ENCODE data around the gene MAD1L1.

Gene MAD1L1

GRCh38 chr7:1959305-1959704 lies 273.4 kb downstream of the MAD1L1 start:
- Histone ChIP-seq H3K4me3 (ENCODE audit: low read length) (no peak overlapping the region), H3K4me1 (ENCODE audit: control insufficient read depth, low read length) (no peaks in the 10 kb centered on the region), H3K27me3 (ENCODE audit: control insufficient read depth, low read length) (no peaks in the 10 kb centered on the region), H3K79me2 (ENCODE audit: control insufficient read depth, low read length) (no peaks in the 10 kb centered on the region), H3K36me3 (ENCODE audit: control insufficient read depth, low read length) (peaks cover 18% of the 10 kb centered on the region), H3K9me2 (replicated peaks; ENCODE audit: control insufficient read depth, low read length) (no peaks in the 10 kb centered on the region), H3K9me3 (ENCODE audit: control insufficient read depth, insufficient read depth, low read length) (no peaks in the 10 kb centered on the region), H3K27ac (ENCODE audit: low read depth, low read length) (no peak overlapping the region), H4K20me1 (ENCODE audit: control insufficient read depth, insufficient read depth, low read depth, low read length) (no peaks in the 10 kb centered on the region), H3F3A (ENCODE audit: control insufficient read depth, insufficient read depth) (no peaks in the 10 kb centered on the region), H3K4me2 (ENCODE audit: low read length) (no peak overlapping the region)
- TF ChIP-seq EZH2phosphoT487 (IDR thresholded peaks at IDR 0.05; ENCODE audit: borderline replicate concordance, low read length) (no peak), CTCF (IDR thresholded peaks at IDR 0.05; ENCODE audit: low read depth, low read length, poor library complexity, severe bottlenecking) (no peak)

GRCh38 chr7:1957471-1958225 lies 275.1 kb downstream of the MAD1L1 start:
- Histone ChIP-seq H3K36me3 (ENCODE audit: control insufficient read depth, low read length) (peaks cover 9% of the 10 kb centered on the region), H3K4me1 (ENCODE audit: control insufficient read depth, low read length) (no peaks in the 10 kb centered on the region), H3K79me2 (ENCODE audit: control insufficient read depth, low read length) (no peaks in the 10 kb centered on the region), H3K27me3 (ENCODE audit: control insufficient read depth, low read length) (no peaks in the 10 kb centered on the region), H3K9me3 (ENCODE audit: control insufficient read depth, insufficient read depth, low read length) (no peaks in the 10 kb centered on the region), H4K20me1 (ENCODE audit: control insufficient read depth, insufficient read depth, low read depth, low read length) (no peaks in the 10 kb centered on the region), H3K4me3 (ENCODE audit: low read length) (no peak overlapping the region), H3K4me2 (ENCODE audit: low read length) (no peak overlapping the region), H3K27ac (ENCODE audit: low read depth, low read length) (no peak overlapping the region), H3F3A (ENCODE audit: control insufficient read depth, insufficient read depth) (no peaks in the 10 kb centered on the region), H3K9me2 (replicated peaks; ENCODE audit: control insufficient read depth, low read length) (no peaks in the 10 kb centered on the region)
- TF ChIP-seq CTCF (IDR thresholded peaks at IDR 0.05; ENCODE audit: low read depth, low read length, poor library complexity, severe bottlenecking): no peak
- TF ChIP-seq EZH2phosphoT487 (IDR thresholded peaks at IDR 0.05; ENCODE audit: borderline replicate concordance, low read length): no peak

- Histone ChIP-seq H3K9me3 (ENCODE audit: control insufficient read depth, insufficient read depth, low read length) (no peaks in the 10 kb centered on the region), H4K20me1 (ENCODE audit: control insufficient read depth, insufficient read depth, low read depth, low read length) (no peaks in the 10 kb centered on the region), H3K36me3 (ENCODE audit: control insufficient read depth, low read length) (peaks cover 2% of the 10 kb centered on the region; the same call in 1 of the 2 replicates), H3F3A (ENCODE audit: control insufficient read depth, insufficient read depth) (no peaks in the 10 kb centered on the region), H3K4me1 (ENCODE audit: control insufficient read depth, low read length) (no peaks in the 10 kb centered on the region), H3K79me2 (ENCODE audit: control insufficient read depth, low read length) (no peaks in the 10 kb centered on the region), H3K9me2 (replicated peaks; ENCODE audit: control insufficient read depth, low read length) (no peaks in the 10 kb centered on the region), H3K4me2 (ENCODE audit: low read length) (no peak overlapping the region), H3K27ac (ENCODE audit: low read depth, low read length) (no peak overlapping the region), H3K27me3 (ENCODE audit: control insufficient read depth, low read length) (no peaks in the 10 kb centered on the region), H3K4me3 (ENCODE audit: low read length) (no peak overlapping the region)
- TF ChIP-seq EZH2phosphoT487 (IDR thresholded peaks at IDR 0.05; ENCODE audit: borderline replicate concordance, low read length): no peak
- TF ChIP-seq CTCF (IDR thresholded peaks at IDR 0.05; ENCODE audit: low read depth, low read length, poor library complexity, severe bottlenecking): no peak
These were observed 275.9 kb downstream of the MAD1L1 start for GRCh38 chr7:1956611-1957470.
